Lung (tissue), 12 donors: ENCODE data around the gene RNF126. TPM values are rescaled to one million over a fixed set of nuclear protein-coding genes. Genes with fewer than 3 reads are reported as not detected.
"Not testable (repeated sequence)": the region's sequence is repeated elsewhere in the genome, so short reads cannot be mapped to it uniquely, and the experiment has no call there.

Source experiments
- ATAC-seq: fragments of 200-7000 bp; cut with Tn5 transposase; one replicate; pipeline ENCODE4 v1.9.1; 2020; ENCODE audit warnings: moderate number of reproducible peaks; ENCODE audit not compliant: insufficient read depth, low FRiP score
- DNase-seq, 3 donors: peaks; one replicate each; pipeline ENCODE4 v3.0.0-alpha.2; 2013 to 2017
- H3K27ac ChIP-seq, 2 donors: one replicate each; pipeline ENCODE4 v1.5.1; 2013; ENCODE audit warnings: mild to moderate bottlenecking in 2 of 2, moderate library complexity in 2 of 2, control low read depth in 1 of 2, inconsistent platforms in 1 of 2, low read depth in 1 of 2, low read length in 1 of 2
- H3K27me3 ChIP-seq, 3 donors: one replicate each; pipeline ENCODE4 v1.5.1; 2013; ENCODE audit warnings: low read length in 2 of 3; ENCODE audit not compliant: control insufficient read depth in 3 of 3, insufficient read depth in 3 of 3
- H3K36me3 ChIP-seq, 4 donors: one replicate each; pipeline ENCODE4 v1.5.1; 2013; ENCODE audit warnings: low read length in 4 of 4, mild to moderate bottlenecking in 1 of 4, moderate library complexity in 1 of 4; ENCODE audit not compliant: control insufficient read depth in 4 of 4, insufficient read depth in 4 of 4
- H3K4me1 ChIP-seq, 5 donors: one replicate each; pipeline ENCODE4 v1.5.1; 2013; ENCODE audit warnings: low read length in 5 of 5, mild to moderate bottlenecking in 2 of 5, moderate library complexity in 1 of 5; ENCODE audit not compliant: control insufficient read depth in 5 of 5, insufficient read depth in 5 of 5
- H3K4me3 ChIP-seq: one replicate; pipeline ENCODE4 v1.5.1; 2013; ENCODE audit warnings: mild to moderate bottlenecking, control low read depth, moderate library complexity
- H3K9ac ChIP-seq, 2 donors: one replicate each; pipeline ENCODE4 v1.5.1; 2013; ENCODE audit warnings: low read length in 2 of 2, control low read depth in 1 of 2; ENCODE audit not compliant: insufficient read depth in 1 of 2
- H3K9me3 ChIP-seq, 4 donors: one replicate each; pipeline ENCODE4 v1.5.1; 2013; ENCODE audit warnings: low read length in 3 of 4, mild to moderate bottlenecking in 1 of 4, moderate library complexity in 1 of 4; ENCODE audit not compliant: control insufficient read depth in 4 of 4, insufficient read depth in 3 of 4
- CTCF ChIP-seq: IDR thresholded peaks from 2 replicates; pipeline ENCODE4 v1.5.1; 2012; ENCODE audit warnings: mild to moderate bottlenecking; ENCODE audit errors: control extremely low read depth, extremely low read depth
- WGBS, 2 donors: extraction: QIAGEN DNeasy Blood & Tissue Kit; methylation state at CpG; one replicate each; pipeline ENCODE4 v1.1.7; 2013; 5-methylcytosine and 5-hydroxymethylcytosine counted together
- polyA plus RNA-seq, 2 donors: library from polyadenylated mRNA; stranded (reverse); fragments of 200-250 nt; gene quantifications; one replicate each; pipeline ENCODE4 v1.2.1, GENCODE V29; 2013
- total RNA-seq, 2 donors: library from RNA; depleted of rRNA in 1 of 2; stranded (reverse); fragments of >200 nt in 1 of 2; gene quantifications; one replicate each; pipeline ENCODE4 v1.2.1, GENCODE V29; 2014 to 2021
- donor health status: control.
- donor health status: control.
- donor health status: Bipolar disorder and iron deficiency.
- donor health status: healthy.
- donor health status: DM: yes; HTN: yes; CAD: no.

Gene RNF126
- total and polyA plus RNA-seq, 4 donors = 18.1 to 46.2 (median 37.1) TPM

- Histone ChIP-seq H3K9ac (no peak overlapping the region), H3K4me1 (no peaks in the 10 kb centered on the region), H3K36me3 (peaks cover 3 to 65% (median 9%) of the 10 kb centered on the region in 4 donors), H3K27me3 (no peaks in the 10 kb centered on the region), H3K27ac (no peak overlapping the region), H3K4me3 (no peak overlapping the region), H3K9me3 (peaks cover 0 to 7% (median 0%) of the 10 kb centered on the region in 4 donors)
- DNase-seq (no peak), ATAC-seq (no peak)
- no peak for TF ChIP-seq CTCF
- WGBS, 2 donors = 95 to 96% methylated on average over 44 of the region's 44 CpGs
These were observed 39.7 kb downstream of the RNF126 start for GRCh38 chr19:623175-623916.

- no peak for DNase-seq
- peaks cover 3 to 72% (median 10%) of the 10 kb centered on the region in 4 donors for H3K36me3 ChIP-seq
These were observed 40.3 kb downstream of the RNF126 start for GRCh38 chr19:622666-623065.

GRCh38 chr19:621819-622218 lies 41.2 kb downstream of the RNF126 start:
- Histone ChIP-seq H3K27ac (no peak overlapping the region), H3K9me3 (peaks cover 0 to 13% (median 0%) of the 10 kb centered on the region in 4 donors), H3K36me3 (peaks cover 3 to 78% (median 10%) of the 10 kb centered on the region in 4 donors), H3K4me1 (no peaks in the 10 kb centered on the region), H3K27me3 (no peaks in the 10 kb centered on the region), H3K9ac (no peak overlapping the region), H3K4me3 (no peak overlapping the region)
- no peak for TF ChIP-seq CTCF
- no peak for DNase-seq
- ATAC-seq = no peak
- WGBS, 2 donors = 95 to 97% methylated on average over 24 of the region's 24 CpGs

More at GRCh38 chr19:622666-623065, 40.3 kb downstream of the RNF126 start:
- Histone ChIP-seq H3K27me3 (no peaks in the 10 kb centered on the region), H3K9me3 (peaks cover 0 to 11% (median 0%) of the 10 kb centered on the region in 4 donors), H3K27ac (no peak overlapping the region), H3K9ac (no peak overlapping the region), H3K4me1 (no peaks in the 10 kb centered on the region), H3K4me3 (no peak overlapping the region)
- whole genome bisulfite sequencing, 2 donors = 97 to 98% methylated on average over 37 of the region's 37 CpGs
- ATAC-seq = no peak
- no peak for TF ChIP-seq CTCF

GRCh38 chr19:621191-621590 lies 41.8 kb downstream of the RNF126 start:
- not testable (repeated sequence) for H3K9ac ChIP-seq, H3K27me3 ChIP-seq, ATAC-seq, H3K27ac ChIP-seq, H3K4me1 ChIP-seq, H3K4me3 ChIP-seq, DNase-seq
- 97 to 98% methylated on average over 47 to 48 of the region's 48 CpGs for WGBS, 2 donors
- Histone ChIP-seq H3K9me3 (peaks cover 0 to 13% (median 0%) of the 10 kb centered on the region in 4 donors), H3K36me3 (peaks cover 3 to 78% (median 10%) of the 10 kb centered on the region in 4 donors)
